NCI-H524 (cell line): Measurements from ENCODE around the gene BNIPL.

Experiments used
- DNase-seq, 2 experiments: peaks; one replicate each; lab custom pipeline; 2025; lab: John Stamatoyannopoulos, UW

BNIPL gene

DNA sequence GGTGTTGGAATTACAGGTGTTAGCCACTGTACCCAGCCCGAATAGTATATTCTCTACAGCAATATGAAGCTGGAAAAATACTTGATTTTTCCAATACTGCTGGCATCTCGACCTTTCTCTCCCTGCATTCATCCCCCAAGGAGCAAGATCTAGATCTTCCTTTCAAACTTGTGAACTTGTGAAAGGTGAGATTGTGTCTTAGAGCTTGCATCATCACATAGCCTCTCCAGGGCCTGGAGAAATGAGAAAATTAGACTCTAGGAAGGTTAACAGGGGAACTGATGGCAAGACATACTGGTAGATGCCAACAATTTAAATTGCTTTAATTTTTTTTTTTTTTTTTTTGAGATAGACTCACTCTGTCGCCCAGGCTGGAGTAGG lies 26.1 kb upstream of the BNIPL start:
- no peak for DNase-seq

GRCh38 chr1:151011154-151011850 lies 25.1 kb upstream of the BNIPL start:
- DNase-seq = no peak

DNA sequence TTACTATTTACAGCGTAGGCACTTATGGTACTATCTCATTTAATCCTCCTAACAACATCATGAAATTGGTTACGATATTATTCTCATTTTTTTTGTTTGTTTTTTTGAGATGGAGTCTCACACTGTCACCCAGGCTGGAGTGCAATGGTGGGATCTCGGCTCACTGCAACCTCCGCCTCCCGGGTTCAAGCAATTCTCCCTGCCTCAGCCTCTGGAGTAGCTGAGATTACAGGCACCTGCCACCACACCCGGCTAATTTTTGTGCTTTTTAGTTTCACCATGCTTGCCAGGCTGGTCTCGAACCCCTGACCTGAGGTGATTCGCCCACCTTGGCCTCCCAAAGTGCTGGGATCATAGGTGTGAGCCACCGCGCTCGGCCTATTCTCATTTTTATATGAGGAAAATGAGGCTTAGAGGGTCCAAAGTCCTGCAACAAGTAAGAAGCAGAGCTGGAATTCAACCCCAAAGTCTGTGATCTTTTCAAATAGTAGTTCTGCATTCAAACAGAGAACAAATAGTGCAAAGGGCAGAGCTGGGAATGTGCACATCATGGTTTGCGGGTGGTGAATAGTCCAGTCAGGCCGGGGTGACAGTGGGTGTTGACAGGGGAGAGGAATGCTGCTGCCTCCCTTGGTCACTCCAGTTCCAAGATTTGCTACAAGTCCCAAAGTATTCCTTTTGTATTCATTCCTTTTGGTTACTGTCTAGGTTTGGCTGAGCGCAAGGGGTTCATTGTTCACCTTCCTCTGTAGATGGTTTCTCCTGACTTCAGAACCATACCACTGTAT lies 23.5 kb upstream of the BNIPL start:
- no peak for DNase-seq

- peak; percentile 43 to 78 for DNase-seq
Observed at GRCh38 chr1:151013518-151013917, 22.9 kb upstream of the BNIPL start.

DNA sequence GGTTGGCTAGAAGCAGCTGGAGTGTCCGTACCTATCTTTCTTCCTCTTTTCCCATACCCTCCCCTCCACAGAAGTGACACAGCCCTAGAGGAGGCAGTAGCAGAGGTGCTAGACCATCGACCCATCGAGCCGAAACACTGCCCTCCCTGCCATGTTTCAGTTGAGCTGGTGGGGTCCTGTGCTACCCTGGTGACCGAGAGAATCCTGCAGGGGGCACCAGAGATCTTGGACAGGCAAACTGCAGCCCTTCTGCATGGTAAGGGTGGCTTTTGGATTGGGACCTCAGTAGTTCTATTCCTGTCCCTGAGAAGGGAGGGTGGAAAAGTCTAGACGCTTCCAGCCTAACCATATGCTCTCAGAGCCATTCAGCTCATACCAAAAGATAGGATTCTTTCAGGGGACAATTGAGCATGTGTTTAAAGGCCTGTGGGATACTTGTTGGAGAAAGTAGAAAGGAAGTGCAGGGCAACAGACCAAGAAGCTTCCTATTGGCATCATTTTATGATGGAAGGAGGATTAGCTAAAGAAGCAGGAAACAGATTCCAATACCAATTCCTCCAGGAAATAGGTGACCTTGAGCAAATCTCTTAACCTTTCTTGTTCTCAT lies 11.7 kb upstream of the BNIPL start:
- DNase-seq = peak; percentile 4 to 47

DNA sequence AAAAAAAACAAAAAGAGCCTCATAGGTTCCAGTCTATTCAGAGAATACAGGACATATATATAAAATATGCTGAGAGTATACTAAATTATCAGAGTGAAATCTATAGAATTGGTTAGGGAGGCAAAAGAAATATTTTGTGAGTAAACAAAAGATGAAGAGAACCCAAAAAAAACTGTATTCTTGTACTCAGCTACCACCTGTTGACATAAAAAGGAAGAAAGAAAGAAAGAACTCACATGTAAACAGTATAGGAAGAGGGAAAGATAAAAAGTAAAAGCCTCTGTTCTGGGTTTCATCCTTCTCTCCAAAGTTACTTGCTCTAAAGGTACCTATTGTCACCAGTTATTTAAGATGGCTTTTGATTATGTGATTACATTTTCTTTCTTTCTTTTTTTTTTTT lies 9.9 kb upstream of the BNIPL start:
- DNase-seq = no peak

GRCh38 chr1:151032164-151032563 lies 4.2 kb upstream of the BNIPL start:
- no peak for DNase-seq

- no peak for DNase-seq
Observed at GRCh38 chr1:151035167-151035566, 1.2 kb upstream of the BNIPL start.

GRCh38 chr1:151037032-151037431 lies 646 bp downstream of the BNIPL start:
- DNase-seq = no peak

DNA sequence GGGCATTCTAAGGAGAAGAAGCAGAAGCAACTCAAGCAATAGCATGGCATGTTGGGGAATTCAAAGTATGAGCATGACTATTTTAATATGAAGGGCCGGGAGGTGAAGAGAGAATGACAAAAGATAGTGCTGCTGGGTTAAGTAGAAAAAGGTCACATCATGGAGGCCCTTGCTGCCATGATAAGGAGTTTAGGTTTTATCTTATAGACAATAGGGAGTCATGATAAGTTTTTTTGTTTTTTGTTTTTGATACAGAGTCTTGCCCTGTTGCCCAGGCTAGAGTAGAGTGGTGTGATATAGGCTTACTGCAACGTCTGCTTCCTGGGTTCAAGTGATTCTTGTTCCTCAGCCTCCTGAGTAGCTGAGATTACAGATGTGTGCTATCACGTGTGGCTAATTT lies 3.1 kb downstream of the BNIPL start:
- no peak for DNase-seq

- no peak for DNase-seq
Observed at GRCh38 chr1:151043163-151043562, 6.8 kb downstream of the BNIPL start.

GRCh38 chr1:151047591-151047924 lies 11.2 kb downstream of the BNIPL start, which contains the start of gene C1orf56:
TSS of gene C1orf56 (plus strand) at chr1:151047751. CDS start at chr1:151047848, 97 bp downstream.
- DNase-seq = peak; percentile 37 to 68

DNA sequence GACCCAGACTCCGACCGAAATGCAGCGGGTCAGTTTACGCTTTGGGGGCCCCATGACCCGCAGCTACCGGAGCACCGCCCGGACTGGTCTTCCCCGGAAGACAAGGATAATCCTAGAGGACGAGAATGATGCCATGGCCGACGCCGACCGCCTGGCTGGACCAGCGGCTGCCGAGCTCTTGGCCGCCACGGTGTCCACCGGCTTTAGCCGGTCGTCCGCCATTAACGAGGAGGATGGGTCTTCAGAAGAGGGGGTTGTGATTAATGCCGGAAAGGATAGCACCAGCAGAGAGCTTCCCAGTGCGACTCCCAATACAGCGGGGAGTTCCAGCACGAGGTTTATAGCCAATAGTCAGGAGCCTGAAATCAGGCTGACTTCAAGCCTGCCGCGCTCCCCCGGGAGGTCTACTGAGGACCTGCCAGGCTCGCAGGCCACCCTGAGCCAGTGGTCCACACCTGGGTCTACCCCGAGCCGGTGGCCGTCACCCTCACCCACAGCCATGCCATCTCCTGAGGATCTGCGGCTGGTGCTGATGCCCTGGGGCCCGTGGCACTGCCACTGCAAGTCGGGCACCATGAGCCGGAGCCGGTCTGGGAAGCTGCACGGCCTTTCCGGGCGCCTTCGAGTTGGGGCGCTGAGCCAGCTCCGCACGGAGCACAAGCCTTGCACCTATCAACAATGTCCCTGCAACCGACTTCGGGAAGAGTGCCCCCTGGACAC lies 11.7 kb downstream of the BNIPL start:
- DNase-seq = peak; percentile 32 to 67

DNA sequence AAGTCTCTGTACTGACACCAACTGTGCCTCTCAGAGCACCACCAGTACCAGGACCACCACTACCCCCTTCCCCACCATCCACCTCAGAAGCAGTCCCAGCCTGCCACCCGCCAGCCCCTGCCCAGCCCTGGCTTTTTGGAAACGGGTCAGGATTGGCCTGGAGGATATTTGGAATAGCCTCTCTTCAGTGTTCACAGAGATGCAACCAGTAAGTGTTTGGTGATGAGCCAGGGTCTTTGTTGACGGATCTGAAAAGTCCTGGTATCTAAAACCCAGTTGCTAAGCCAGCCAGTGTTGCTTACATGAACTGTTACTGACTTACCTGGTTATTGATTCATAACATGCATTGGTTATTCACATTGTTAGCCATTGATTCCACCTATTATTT lies 12.3 kb downstream of the BNIPL start:
- DNase-seq = no peak

GRCh38 chr1:151049458-151049857 lies 13.1 kb downstream of the BNIPL start:
- DNase-seq = no peak

DNA sequence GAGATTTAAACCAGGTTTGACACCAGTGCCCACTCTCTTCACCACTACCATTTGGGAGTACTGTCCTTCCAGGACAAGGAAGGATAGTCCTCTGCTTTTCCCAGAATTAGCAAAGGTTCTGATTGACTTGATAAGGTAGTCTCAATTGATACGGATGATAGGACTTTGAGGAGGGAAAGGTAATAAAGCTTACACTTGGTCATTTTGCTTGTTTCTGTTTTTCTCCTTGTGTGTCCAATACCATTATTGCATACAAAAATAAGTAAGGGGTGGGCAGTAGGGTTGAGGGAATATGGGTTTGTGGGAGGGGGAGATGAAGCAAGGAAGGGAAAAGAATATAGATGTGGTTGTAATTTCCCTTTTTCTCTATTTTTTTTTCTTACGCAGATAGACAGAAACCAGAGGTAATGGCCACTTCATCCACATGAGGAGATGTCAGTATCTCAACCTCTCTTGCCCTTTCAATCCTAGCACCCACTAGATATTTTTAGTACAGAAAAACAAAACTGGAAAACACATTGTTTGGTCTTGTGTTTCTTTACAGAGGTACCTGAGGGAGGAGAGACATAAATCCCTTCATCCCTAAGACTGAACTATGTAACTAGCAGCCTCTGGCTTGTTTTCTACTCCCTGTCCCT lies 13.8 kb downstream of the BNIPL start:
- DNase-seq = no peak

DNA sequence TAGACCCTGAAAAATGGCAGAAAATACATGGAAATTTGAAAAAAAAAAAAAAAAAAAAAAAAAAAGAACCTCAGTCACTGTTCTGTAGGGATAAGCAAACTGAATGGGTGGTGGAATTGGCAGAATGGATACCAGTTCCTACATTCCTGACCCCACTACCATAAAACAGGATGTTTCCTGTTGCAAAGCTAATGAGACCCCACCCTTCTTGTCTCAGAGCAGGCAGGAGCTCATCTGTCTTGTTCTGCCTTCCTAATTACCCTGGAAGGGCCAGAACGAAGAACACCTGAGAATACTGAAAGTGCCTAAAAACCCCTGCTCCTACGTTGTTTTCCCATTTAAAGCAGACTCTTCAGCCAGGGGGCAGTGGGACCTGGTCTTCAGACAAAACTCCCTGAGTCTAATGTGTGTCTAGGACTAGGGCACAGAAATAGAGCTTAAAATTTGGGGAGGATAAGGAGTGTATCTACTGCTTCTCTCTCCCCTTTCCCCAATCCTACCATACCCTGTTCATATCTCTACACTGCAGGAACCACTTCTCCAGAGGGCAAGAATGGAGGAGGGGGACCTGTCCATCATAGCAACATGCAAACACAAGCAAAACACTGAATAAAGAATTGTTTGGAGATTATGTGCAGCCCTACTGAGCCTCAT lies 15.1 kb downstream of the BNIPL start:
- no peak for DNase-seq

DNA sequence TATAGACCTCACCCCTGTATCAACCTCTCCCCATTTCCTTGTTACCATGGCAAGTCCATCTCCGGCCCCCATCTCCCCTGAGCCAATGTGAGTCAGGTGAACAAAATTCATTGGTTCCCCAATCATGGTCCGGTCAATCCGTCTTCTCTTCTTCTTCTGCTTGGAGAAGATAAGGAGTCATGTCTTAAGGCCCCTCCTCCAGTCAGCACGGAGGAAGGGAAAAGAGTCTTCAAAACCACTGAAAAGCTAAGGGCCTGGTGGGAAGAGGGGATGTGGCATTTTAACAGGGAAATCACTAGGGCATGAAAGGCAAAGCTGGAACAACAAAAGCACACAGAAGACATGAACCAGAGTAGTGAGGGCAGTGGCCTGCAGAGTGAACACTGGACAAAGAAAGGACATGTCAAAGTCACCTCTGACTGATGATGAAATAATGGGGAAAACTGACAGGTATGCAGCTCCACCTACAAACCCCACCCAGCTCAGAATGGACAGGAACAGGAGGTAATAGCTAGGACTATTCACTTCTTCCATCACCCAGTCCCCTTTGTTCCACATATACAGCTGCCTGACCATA lies 18.7 kb downstream of the BNIPL start:
- DNase-seq = no peak

DNA sequence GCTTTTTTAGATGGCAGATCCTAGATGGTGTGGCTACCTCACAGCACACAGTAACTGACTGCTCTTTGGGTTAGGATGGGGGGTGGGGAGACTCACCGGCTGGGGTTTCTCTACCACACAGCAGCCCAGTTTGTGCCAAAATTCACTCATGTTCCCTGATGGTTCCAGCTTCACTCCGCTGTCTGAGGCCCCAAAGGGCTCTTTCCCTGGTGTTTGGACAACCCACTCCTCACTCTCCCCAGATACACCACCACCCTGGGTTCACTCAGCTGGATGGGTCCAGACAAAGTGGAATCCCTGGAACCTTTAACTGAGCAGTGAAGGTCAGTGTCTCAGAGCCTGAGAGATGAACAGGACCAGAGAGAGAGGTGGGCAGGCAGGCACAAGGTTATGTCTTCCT lies 19.2 kb downstream of the BNIPL start:
- no peak for DNase-seq

DNA sequence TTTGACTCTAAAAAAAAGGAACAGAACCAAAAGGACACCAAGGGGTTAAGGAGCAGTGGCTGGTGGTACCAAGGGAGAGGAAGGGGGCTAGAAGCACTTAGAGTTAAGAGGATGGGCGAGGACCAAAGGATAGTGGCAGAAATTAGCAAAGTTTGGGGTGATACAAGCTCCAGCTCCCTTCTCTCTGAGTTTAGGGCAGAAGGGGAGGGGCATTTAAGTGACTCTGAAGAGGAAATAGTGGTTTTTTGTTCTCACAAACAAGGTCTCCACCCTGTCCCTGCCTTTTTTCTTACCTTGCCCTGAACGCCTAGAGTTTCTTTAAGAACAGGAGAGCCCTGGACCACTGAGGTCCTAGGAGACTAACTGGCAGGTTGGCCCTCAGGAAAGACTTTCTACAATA lies 19.8 kb downstream of the BNIPL start:
- no peak for DNase-seq

DNA sequence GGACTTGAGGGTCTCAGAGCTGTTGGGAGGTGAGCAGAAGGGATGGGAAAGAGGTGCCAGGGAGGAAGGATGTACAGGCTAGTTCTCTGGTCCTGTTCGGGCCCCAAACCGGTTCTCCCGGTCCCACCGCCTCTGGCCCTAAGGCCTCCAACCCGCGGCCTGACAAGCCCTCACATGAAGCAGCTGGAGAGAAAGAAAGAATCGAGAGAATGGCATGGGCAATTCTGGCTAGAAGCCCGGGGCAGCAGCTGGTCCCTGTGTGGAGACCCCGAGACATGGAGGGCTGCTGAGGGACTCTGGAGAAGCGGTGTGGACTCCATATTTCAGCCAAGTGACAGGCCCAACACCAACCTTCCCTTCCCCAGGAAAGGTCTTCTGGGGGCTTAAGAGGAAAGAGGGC lies 22.3 kb downstream of the BNIPL start:
- DNase-seq = peak; percentile 16 to 47
